Duodenal mucosa (tissue), 2 donors: ENCODE measurements around the gene HK1.

Experiments used
- H3K27ac ChIP-seq: one replicate; pipeline ENCODE4 v1.7.0; 2013; ENCODE audit warnings: low read depth, low read length
- H3K27me3 ChIP-seq, 2 donors: one replicate each; pipeline ENCODE4 v1.7.0; 2013; ENCODE audit warnings: low read length in 2 of 2, control low read depth in 1 of 2; ENCODE audit not compliant: insufficient read depth in 2 of 2, control insufficient read depth in 1 of 2
- H3K36me3 ChIP-seq, 2 donors: one replicate each; pipeline ENCODE4 v1.7.0; 2013; ENCODE audit warnings: low read length in 2 of 2, control low read depth in 1 of 2; ENCODE audit not compliant: insufficient read depth in 2 of 2, control insufficient read depth in 1 of 2
- H3K4me1 ChIP-seq, 2 donors: one replicate each; pipeline ENCODE4 v1.7.0; 2013; ENCODE audit warnings: low read length in 2 of 2, control low read depth in 1 of 2; ENCODE audit not compliant: insufficient read depth in 2 of 2, control insufficient read depth in 1 of 2
- H3K4me3 ChIP-seq, 2 donors: one replicate each; pipeline ENCODE4 v1.7.0; 2013; ENCODE audit warnings: low read length in 2 of 2, low read depth in 1 of 2
- H3K9ac ChIP-seq, 2 donors: one replicate each; pipeline ENCODE4 v1.7.0; 2013; ENCODE audit warnings: low read length in 2 of 2, low read depth in 1 of 2
- H3K9me3 ChIP-seq, 2 donors: one replicate each; pipeline ENCODE4 v1.7.0; 2013; ENCODE audit warnings: low read length in 2 of 2, control low read depth in 1 of 2; ENCODE audit not compliant: control insufficient read depth in 1 of 2

HK1 gene

GRCh38 chr10:69421611-69422308 is 143.5 kb downstream of the HK1 start:
- no peaks in the 10 kb centered on the region for H3K9me3 ChIP-seq
- no peak overlapping the region for H3K4me3 ChIP-seq
- no peaks in the 10 kb centered on the region for H3K36me3 ChIP-seq
- H3K9ac ChIP-seq, result no peak overlapping the region
- H3K4me1 ChIP-seq, result peaks cover 42 to 56% of the 10 kb centered on the region in 2 donors
- H3K27ac ChIP-seq, result no peak overlapping the region
- H3K27me3 ChIP-seq, result no peaks in the 10 kb centered on the region

- Histone ChIP-seq H3K36me3 (no peaks in the 10 kb centered on the region), H3K27me3 (no peaks in the 10 kb centered on the region), H3K4me3 (no peak overlapping the region), H3K9me3 (no peaks in the 10 kb centered on the region), H3K4me1 (peaks cover 40 to 52% of the 10 kb centered on the region in 2 donors), H3K27ac (no peak overlapping the region), H3K9ac (no peak overlapping the region)
Observed at GRCh38 chr10:69422676-69423075, 144.4 kb downstream of the HK1 start.

- Histone ChIP-seq H3K4me1 (peaks cover 19 to 30% of the 10 kb centered on the region in 2 donors), H3K27ac (no peak overlapping the region)
Observed at GRCh38 chr10:69425041-69425440, 146.7 kb downstream of the HK1 start.

DNA sequence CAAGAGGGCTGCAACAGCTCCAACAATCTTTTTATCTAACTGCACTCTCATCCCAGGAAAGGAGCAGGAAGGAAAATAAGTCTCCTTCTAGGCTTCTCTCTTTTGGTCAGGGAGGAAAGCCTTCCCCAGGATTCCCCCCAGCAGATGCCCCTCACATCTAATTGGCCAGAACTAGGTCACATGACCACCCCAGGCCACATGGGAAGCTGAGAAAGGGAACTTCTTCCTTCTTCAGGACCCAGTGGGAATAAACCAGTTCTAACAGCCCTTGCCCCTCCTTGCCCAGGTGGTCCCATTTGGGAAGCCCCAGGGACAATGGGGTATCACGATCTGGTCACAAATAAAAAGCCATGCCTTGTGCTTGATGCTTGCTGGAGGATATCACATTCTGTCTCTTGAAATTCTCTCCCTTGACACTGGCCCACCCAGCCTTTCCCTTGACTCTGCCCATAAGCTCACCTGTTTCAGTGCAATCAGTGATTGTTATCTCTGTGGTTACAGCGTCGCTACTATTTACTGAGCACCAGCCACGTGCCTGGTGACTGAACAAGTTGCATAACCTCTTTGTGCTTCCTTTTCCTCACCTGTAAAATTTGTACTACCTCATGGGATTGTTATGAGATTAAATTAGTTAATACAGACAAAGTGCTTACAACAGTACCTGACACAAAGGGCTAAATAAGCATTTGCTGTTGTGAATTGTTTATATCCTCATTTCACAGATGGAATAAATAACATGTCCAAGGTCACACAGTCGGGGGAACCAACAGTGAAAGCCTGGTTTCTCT is 147.4 kb downstream of the HK1 start:
- Histone ChIP-seq H3K27me3 (no peaks in the 10 kb centered on the region), H3K4me3 (no peak overlapping the region), H3K4me1 (peaks cover 19 to 29% of the 10 kb centered on the region in 2 donors), H3K9me3 (no peaks in the 10 kb centered on the region), H3K27ac (no peak overlapping the region), H3K36me3 (no peaks in the 10 kb centered on the region), H3K9ac (peak overlapping the region in 1 of 2 donors; percentile 19)

More at GRCh38 chr10:69425041-69425440, 146.7 kb downstream of the HK1 start:
- Histone ChIP-seq H3K9ac (no peak overlapping the region), H3K9me3 (no peaks in the 10 kb centered on the region), H3K27me3 (no peaks in the 10 kb centered on the region), H3K36me3 (no peaks in the 10 kb centered on the region), H3K4me3 (no peak overlapping the region)

GRCh38 chr10:69426376-69426727 is 148.1 kb downstream of the HK1 start:
- Histone ChIP-seq H3K27ac (peak overlapping the region; percentile 14), H3K4me3 (no peak overlapping the region), H3K9ac (peak overlapping the region in 1 of 2 donors; percentile 19), H3K9me3 (no peaks in the 10 kb centered on the region), H3K36me3 (no peaks in the 10 kb centered on the region), H3K27me3 (no peaks in the 10 kb centered on the region), H3K4me1 (peaks cover 19 to 29% of the 10 kb centered on the region in 2 donors)

DNA sequence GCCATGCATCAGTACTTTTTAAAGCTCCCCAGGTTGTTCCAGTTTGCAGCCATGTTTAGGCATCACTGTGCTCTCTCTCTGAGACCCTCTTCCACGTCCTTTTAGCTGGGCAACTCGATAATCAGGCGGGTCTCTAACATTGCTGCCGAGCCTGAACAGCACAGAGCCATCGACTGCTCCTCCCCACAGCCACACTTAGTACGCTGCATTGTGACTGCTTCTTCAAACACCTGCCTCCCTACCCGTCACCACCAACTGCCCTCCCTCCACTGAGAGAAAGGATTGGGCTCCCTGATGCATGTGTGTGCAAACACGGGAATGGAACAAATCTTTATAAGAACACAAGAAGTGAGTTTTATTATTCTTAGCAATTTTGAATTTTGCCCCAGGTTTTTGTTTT is 149.9 kb downstream of the HK1 start:
- Histone ChIP-seq H3K27ac (no peak overlapping the region), H3K9me3 (no peaks in the 10 kb centered on the region), H3K9ac (no peak overlapping the region), H3K4me3 (no peak overlapping the region), H3K4me1 (peaks cover 19 to 29% of the 10 kb centered on the region in 2 donors), H3K36me3 (no peaks in the 10 kb centered on the region), H3K27me3 (no peaks in the 10 kb centered on the region)

- no peak overlapping the region for H3K27ac ChIP-seq
- H3K4me1 ChIP-seq, result peaks cover 13 to 14% of the 10 kb centered on the region in 2 donors
- no peak overlapping the region for H3K4me3 ChIP-seq
- no peaks in the 10 kb centered on the region for H3K9me3 ChIP-seq
- no peak overlapping the region for H3K9ac ChIP-seq
- H3K36me3 ChIP-seq, result no peaks in the 10 kb centered on the region
- no peaks in the 10 kb centered on the region for H3K27me3 ChIP-seq
Observed at GRCh38 chr10:69434169-69434568, 155.9 kb downstream of the HK1 start.

GRCh38 chr10:69434926-69435325 is 156.6 kb downstream of the HK1 start:
- H3K4me1 ChIP-seq, result peaks cover 18% of the 10 kb centered on the region in 2 donors
- no peak overlapping the region for H3K4me3 ChIP-seq
- H3K27ac ChIP-seq, result no peak overlapping the region
- H3K9me3 ChIP-seq, result no peaks in the 10 kb centered on the region
- H3K27me3 ChIP-seq, result no peaks in the 10 kb centered on the region
- H3K9ac ChIP-seq, result no peak overlapping the region
- H3K36me3 ChIP-seq, result no peaks in the 10 kb centered on the region

GRCh38 chr10:69435966-69436520 is 157.7 kb downstream of the HK1 start:
- H3K4me3 ChIP-seq, result no peak overlapping the region
- no peaks in the 10 kb centered on the region for H3K27me3 ChIP-seq
- no peak overlapping the region for H3K9ac ChIP-seq
- H3K4me1 ChIP-seq, result peaks cover 18% of the 10 kb centered on the region in 2 donors
- no peaks in the 10 kb centered on the region for H3K36me3 ChIP-seq
- no peaks in the 10 kb centered on the region for H3K9me3 ChIP-seq
- no peak overlapping the region for H3K27ac ChIP-seq
